Smooth muscle cell (in vitro differentiated cells): ENCODE data around the gene ZNF165. TPM values are rescaled to one million over a fixed set of nuclear protein-coding genes. Genes with fewer than 3 reads are reported as not detected.
"Not testable (repeated sequence)": the region's sequence is repeated elsewhere in the genome, so short reads cannot be mapped to it uniquely, and the experiment has no call there.

Source experiments
- DNase-seq: peaks from one replicate; lab custom pipeline; 2025; ENCODE audit not compliant: unreplicated experiment; lab: John Stamatoyannopoulos, UW
- H2AFZ ChIP-seq: fragments of 200-600 bp; sonication (generic); 2 replicates; pipeline ENCODE4 v1.6.0; 2016; ENCODE audit warnings: antibody characterized with exemption, low read depth, mild to moderate bottlenecking
- H3F3A ChIP-seq: fragments of 200-600 bp; sonication (generic); 2 replicates; pipeline ENCODE4 v1.6.0; 2017; ENCODE audit warnings: antibody characterized with exemption, low read depth
- H3K27ac ChIP-seq: fragments of 200-600 bp; sonication (generic); 2 replicates; pipeline ENCODE4 v1.5.1; 2016; ENCODE audit warnings: low read depth, mild to moderate bottlenecking
- H3K27me3 ChIP-seq: fragments of 200-600 bp; sonication (generic); 2 replicates; pipeline ENCODE4 v1.6.1; 2016; ENCODE audit warnings: low read depth, mild to moderate bottlenecking
- H3K36me3 ChIP-seq: fragments of 200-600 bp; sonication (generic); 2 replicates; pipeline ENCODE4 v1.5.1; 2016; ENCODE audit warnings: low read depth
- H3K4me1 ChIP-seq: fragments of 200-600 bp; sonication (generic); 2 replicates; pipeline ENCODE4 v1.5.1; 2016; ENCODE audit warnings: low read depth
- H3K4me2 ChIP-seq: fragments of 200-600 bp; sonication (generic); 2 replicates; pipeline ENCODE4 v1.6.0; 2016; ENCODE audit warnings: mild to moderate bottlenecking
- H3K4me3 ChIP-seq: fragments of 200-600 bp; sonication (generic); 2 replicates; pipeline ENCODE4 v1.5.1; 2016; ENCODE audit warnings: mild to moderate bottlenecking
- H3K79me2 ChIP-seq: fragments of 200-600 bp; sonication (generic); 2 replicates; pipeline ENCODE4 v1.6.0; 2016; ENCODE audit warnings: low read depth, mild to moderate bottlenecking
- H3K9ac ChIP-seq: fragments of 200-600 bp; sonication (generic); 2 replicates; pipeline ENCODE4 v1.6.0; 2016; ENCODE audit warnings: low read depth
- H3K9me3 ChIP-seq: fragments of 200-600 bp; sonication (generic); replicated peaks from 2 replicates; pipeline ENCODE4 v1.5.1; 2016; ENCODE audit warnings: low read depth
- H4K20me1 ChIP-seq: fragments of 200-600 bp; sonication (generic); 2 replicates; pipeline ENCODE4 v1.6.0; 2016; ENCODE audit warnings: low read depth
- WGBS: methylation state at CpG from one replicate; pipeline ENCODE4 v1.1.7; 2016; ENCODE audit warnings: low lambda C conversion rate; 5-methylcytosine and 5-hydroxymethylcytosine counted together
- polyA plus RNA-seq: library from polyadenylated mRNA; unstranded; fragments of >200 nt; fragmentation: Nextera tagmentation; extraction: Ambion mirVana; gene quantifications from 2 replicates; pipeline ENCODE4 v1.2.1, GENCODE V29; 2016
- total RNA-seq: library from RNA; depleted of rRNA; stranded (reverse); fragments of >200 nt; gene quantifications from 2 replicates; pipeline ENCODE4 v1.2.3, GENCODE V29; 2014
- TF ChIP-seq, protein P1 (sequence below): fragments of 200-600 bp; sonication (generic); IDR thresholded peaks from 2 replicates; pipeline ENCODE4 v1.5.1; 2017; ENCODE audit warnings: borderline replicate concordance, mild to moderate bottlenecking, antibody characterized with exemption; ENCODE audit not compliant: insufficient read depth, poor library complexity, severe bottlenecking

Gene ZNF165
- total and polyA plus RNA-seq, 2 experiments from 2014 or later: 0.29 to 0.72 TPM

GRCh38 chr6:28117386-28118050 is 37.1 kb downstream of the ZNF165 start:
- no peak overlapping the region for H2AFZ ChIP-seq
- peaks cover 25% of the 10 kb centered on the region for H3K36me3 ChIP-seq
- no peaks in the 10 kb centered on the region for H3F3A ChIP-seq
- DNase-seq: no peak
- no peaks in the 10 kb centered on the region for H3K27me3 ChIP-seq
- no peaks in the 10 kb centered on the region for H3K9me3 ChIP-seq
- H3K4me1 ChIP-seq: no peaks in the 10 kb centered on the region
- no peak overlapping the region for H3K4me3 ChIP-seq
- 94% methylated on average over 2 of the region's 2 CpGs for WGBS
- no peak overlapping the region for H3K9ac ChIP-seq
- H3K79me2 ChIP-seq: no peaks in the 10 kb centered on the region
- H4K20me1 ChIP-seq: no peaks in the 10 kb centered on the region
- TF ChIP-seq, protein P1, sequence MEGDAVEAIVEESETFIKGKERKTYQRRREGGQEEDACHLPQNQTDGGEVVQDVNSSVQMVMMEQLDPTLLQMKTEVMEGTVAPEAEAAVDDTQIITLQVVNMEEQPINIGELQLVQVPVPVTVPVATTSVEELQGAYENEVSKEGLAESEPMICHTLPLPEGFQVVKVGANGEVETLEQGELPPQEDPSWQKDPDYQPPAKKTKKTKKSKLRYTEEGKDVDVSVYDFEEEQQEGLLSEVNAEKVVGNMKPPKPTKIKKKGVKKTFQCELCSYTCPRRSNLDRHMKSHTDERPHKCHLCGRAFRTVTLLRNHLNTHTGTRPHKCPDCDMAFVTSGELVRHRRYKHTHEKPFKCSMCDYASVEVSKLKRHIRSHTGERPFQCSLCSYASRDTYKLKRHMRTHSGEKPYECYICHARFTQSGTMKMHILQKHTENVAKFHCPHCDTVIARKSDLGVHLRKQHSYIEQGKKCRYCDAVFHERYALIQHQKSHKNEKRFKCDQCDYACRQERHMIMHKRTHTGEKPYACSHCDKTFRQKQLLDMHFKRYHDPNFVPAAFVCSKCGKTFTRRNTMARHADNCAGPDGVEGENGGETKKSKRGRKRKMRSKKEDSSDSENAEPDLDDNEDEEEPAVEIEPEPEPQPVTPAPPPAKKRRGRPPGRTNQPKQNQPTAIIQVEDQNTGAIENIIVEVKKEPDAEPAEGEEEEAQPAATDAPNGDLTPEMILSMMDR: no peak
- no peak overlapping the region for H3K4me2 ChIP-seq
- no peak overlapping the region for H3K27ac ChIP-seq

GRCh38 chr6:28118217-28118616 is 37.8 kb downstream of the ZNF165 start:
- Histone ChIP-seq H2AFZ (no peak overlapping the region), H3F3A (no peaks in the 10 kb centered on the region), H3K4me2 (no peak overlapping the region), H3K4me3 (no peak overlapping the region), H4K20me1 (no peaks in the 10 kb centered on the region), H3K9ac (no peak overlapping the region), H3K79me2 (peaks cover 4% of the 10 kb centered on the region), H3K27me3 (no peaks in the 10 kb centered on the region), H3K4me1 (no peaks in the 10 kb centered on the region), H3K27ac (no peak overlapping the region), H3K36me3 (peaks cover 25% of the 10 kb centered on the region), H3K9me3 (no peaks in the 10 kb centered on the region)
- TF ChIP-seq, protein P1: no peak
- no peak for DNase-seq
- WGBS: 87% methylated on average over 1 of the region's 1 CpG

GRCh38 chr6:28121876-28122275 is 41.5 kb downstream of the ZNF165 start:
- H3F3A ChIP-seq: peaks cover 3% of the 10 kb centered on the region
- no peak for DNase-seq
- no peak overlapping the region for H3K27ac ChIP-seq
- H3K9me3 ChIP-seq: no peaks in the 10 kb centered on the region
- no peaks in the 10 kb centered on the region for H3K27me3 ChIP-seq
- peaks cover 8% of the 10 kb centered on the region for H3K4me1 ChIP-seq
- TF ChIP-seq, protein P1: no peak
- peaks cover 9% of the 10 kb centered on the region for H3K36me3 ChIP-seq
- no peak overlapping the region for H2AFZ ChIP-seq
- H3K79me2 ChIP-seq: peaks cover 15% of the 10 kb centered on the region
- H3K4me2 ChIP-seq: no peak overlapping the region
- H3K4me3 ChIP-seq: no peak overlapping the region
- H3K9ac ChIP-seq: no peak overlapping the region
- whole genome bisulfite sequencing: 94% methylated on average over 2 of the region's 2 CpGs
- H4K20me1 ChIP-seq: peaks cover 6% of the 10 kb centered on the region

DNA sequence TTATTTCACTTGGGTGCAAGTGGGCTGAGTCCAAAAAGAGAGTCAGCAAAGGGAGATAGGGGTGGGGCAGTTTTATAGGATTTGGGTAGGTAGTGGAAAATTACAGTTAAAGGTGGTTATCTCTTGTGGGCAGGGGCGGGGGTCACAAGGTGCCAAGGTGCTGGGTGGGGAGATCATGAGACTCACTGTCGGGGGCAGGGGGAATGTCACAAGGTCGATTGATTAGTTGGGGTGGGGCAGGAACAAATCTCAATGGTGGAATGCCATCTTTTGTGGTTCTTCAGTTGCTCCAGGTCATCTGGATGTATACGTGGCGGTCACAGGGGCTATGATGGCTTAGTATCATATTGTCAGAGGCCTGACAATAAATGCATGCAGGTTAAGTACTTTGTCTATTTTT is 41.9 kb downstream of the ZNF165 start:
- not testable (repeated sequence) for H3K36me3 ChIP-seq, H2AFZ ChIP-seq, H3K9me3 ChIP-seq, H3K4me1 ChIP-seq, H3F3A ChIP-seq, DNase-seq, H3K27ac ChIP-seq, H4K20me1 ChIP-seq, H3K4me3 ChIP-seq, H3K9ac ChIP-seq, H3K4me2 ChIP-seq, H3K27me3 ChIP-seq
- H3K79me2 ChIP-seq: peaks cover 19% of the 10 kb centered on the region
- 89% methylated on average over 5 of the region's 5 CpGs for WGBS
